Renal cortex interstitium (tissue), 11 donors: ENCODE measurements around the gene RAB18. TPM values are rescaled to one million over a fixed set of nuclear protein-coding genes. Genes with fewer than 3 reads are reported as not detected.

ENCODE experiments used
- DNase-seq, 11 donors: peaks; one replicate each; pipeline ENCODE4 v3.0.0-alpha.2; 2013; ENCODE audit warnings: low read depth in 9 of 11, low spot score in 4 of 11; ENCODE audit errors: extremely low read depth in 1 of 11
- polyA plus RNA-seq, 3 donors: library from polyadenylated mRNA; unstranded; fragments of 120-200 nt; gene quantifications; one replicate each; pipeline ENCODE4 v1.2.1, GENCODE V29; 2013; ENCODE audit not compliant: insufficient read length in 3 of 3

The RAB18 gene
- polyA plus RNA-seq, 3 donors, result 109 to 130 (median 112) TPM

DNA sequence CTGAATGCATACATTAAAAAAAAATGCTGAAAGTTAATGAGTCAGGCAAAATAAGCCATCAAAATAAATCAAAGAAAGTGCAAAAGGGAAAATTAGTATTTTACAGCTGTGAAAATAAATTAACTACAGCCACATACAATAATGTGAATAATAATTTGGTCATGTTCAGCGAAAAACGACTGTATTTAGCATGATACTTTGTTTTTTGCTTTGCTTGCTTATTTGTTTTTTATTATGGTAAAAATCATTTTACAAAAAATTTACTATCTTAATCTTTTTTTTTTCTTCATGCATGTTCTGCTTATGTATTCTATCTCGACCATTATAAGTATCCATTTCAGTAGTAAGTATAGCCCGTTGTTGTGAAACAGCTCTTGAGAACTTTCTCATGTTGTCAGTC is 77.1 kb downstream of the RAB18 start:
- no peak for DNase-seq

DNA sequence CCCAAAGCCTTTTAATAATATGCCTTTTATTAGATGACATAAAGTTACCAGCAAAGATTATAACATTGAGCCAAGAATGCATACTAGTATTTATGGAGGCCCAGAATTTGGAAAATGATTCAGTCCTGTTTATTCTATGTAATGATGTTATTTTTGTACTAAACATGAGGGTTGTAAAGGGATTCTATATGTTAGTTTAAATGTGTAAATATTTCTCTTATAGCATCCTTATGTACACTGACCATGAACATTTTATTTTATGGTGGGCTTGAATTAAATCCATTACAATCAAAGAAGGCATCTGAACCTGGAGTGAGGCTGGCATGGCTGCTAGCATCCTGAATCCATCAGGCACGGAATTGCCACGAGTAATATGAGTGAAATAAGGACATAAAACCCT is 80.2 kb downstream of the RAB18 start:
- DNase-seq, result no peak

Other genes starting within 250 kb of the RAB18 start
- gene MKX, start 241.5 kb downstream of the RAB18 start, polyA plus RNA-seq, result under 1 TPM; 0.09 to 0.55 (median 0.39) TPM